GM21529 (cell line): ENCODE data around the gene SMYD3.

Source experiments
- ATAC-seq: cut with Tn5 transposase; IDR thresholded peaks from one replicate; pipeline ENCODE4 v1.9.1; 2021; ENCODE audit not compliant: unreplicated experiment

The SMYD3 gene

GRCh38 chr1:246418565-246419312, 88.3 kb downstream of the SMYD3 start:
- no peak for ATAC-seq

- ATAC-seq: no peak
Measured at GRCh38 chr1:246417813-246418564, 89.1 kb downstream of the SMYD3 start.

- ATAC-seq: no peak
Measured at GRCh38 chr1:246417152-246417812, 89.8 kb downstream of the SMYD3 start.

GRCh38 chr1:246416261-246416660, 90.8 kb downstream of the SMYD3 start:
- ATAC-seq: no peak

- no peak for ATAC-seq
Measured at GRCh38 chr1:246415028-246415427, 92.1 kb downstream of the SMYD3 start.

- ATAC-seq: no peak
Measured at GRCh38 chr1:246413430-246413829, 93.6 kb downstream of the SMYD3 start.

- ATAC-seq: no peak
Measured at GRCh38 chr1:246404078-246404477, 103.0 kb downstream of the SMYD3 start.

GRCh38 chr1:246398126-246398813, 108.8 kb downstream of the SMYD3 start:
- ATAC-seq: no peak

- no peak for ATAC-seq
Measured at GRCh38 chr1:246397046-246397445, 110.0 kb downstream of the SMYD3 start.

- no peak for ATAC-seq
Measured at GRCh38 chr1:246396322-246396721, 110.8 kb downstream of the SMYD3 start.

- ATAC-seq: no peak
Measured at GRCh38 chr1:246394121-246394520, 113.0 kb downstream of the SMYD3 start.

- ATAC-seq: no peak
Measured at GRCh38 chr1:246390855-246391254, 116.2 kb downstream of the SMYD3 start.

- ATAC-seq: no peak
Measured at GRCh38 chr1:246384616-246385015, 122.5 kb downstream of the SMYD3 start.

GRCh38 chr1:246383791-246384190, 123.3 kb downstream of the SMYD3 start:
- no peak for ATAC-seq

GRCh38 chr1:246383239-246383589, 123.9 kb downstream of the SMYD3 start:
- no peak for ATAC-seq

- no peak for ATAC-seq
Measured at GRCh38 chr1:246382589-246383238, 124.4 kb downstream of the SMYD3 start.

- ATAC-seq: no peak
Measured at GRCh38 chr1:246381452-246381851, 125.6 kb downstream of the SMYD3 start.

- ATAC-seq: no peak
Measured at GRCh38 chr1:246377625-246378153, 129.4 kb downstream of the SMYD3 start.

- no peak for ATAC-seq
Measured at GRCh38 chr1:246373828-246374569, 133.1 kb downstream of the SMYD3 start.

GRCh38 chr1:246372559-246372958, 134.5 kb downstream of the SMYD3 start:
- no peak for ATAC-seq
